DMS53 treated with DMSO at 0.1 percent for 48 hours (cell line): Measurements from ENCODE around the gene EID1.

Experiments used
- DNase-seq: peaks from one replicate; lab custom pipeline; 2025; ENCODE audit not compliant: unreplicated experiment; lab: John Stamatoyannopoulos, UW

EID1 gene

GRCh38 chr15:48868536-48868935 is 9.4 kb upstream of the EID1 start:
- DNase-seq, result no peak

DNA sequence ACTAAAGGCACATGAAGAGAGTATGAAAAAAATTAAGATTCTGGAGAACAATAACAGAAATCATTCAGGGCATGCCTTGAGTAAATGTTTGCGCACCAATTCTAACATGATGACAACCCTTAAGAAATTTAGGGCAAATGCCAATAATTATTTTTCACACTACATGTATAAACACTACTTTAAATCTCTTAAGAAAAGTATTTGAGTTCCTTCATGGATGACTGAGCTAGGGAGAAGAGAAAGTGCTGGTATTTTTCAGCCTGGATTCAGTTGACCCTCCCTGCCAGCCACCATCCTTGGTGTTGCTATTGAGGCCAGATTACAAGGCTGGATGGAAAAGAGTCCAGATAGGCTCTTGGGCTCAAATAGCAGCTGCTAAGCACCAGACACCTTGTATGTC is 8.0 kb upstream of the EID1 start:
- DNase-seq, result no peak

DNA sequence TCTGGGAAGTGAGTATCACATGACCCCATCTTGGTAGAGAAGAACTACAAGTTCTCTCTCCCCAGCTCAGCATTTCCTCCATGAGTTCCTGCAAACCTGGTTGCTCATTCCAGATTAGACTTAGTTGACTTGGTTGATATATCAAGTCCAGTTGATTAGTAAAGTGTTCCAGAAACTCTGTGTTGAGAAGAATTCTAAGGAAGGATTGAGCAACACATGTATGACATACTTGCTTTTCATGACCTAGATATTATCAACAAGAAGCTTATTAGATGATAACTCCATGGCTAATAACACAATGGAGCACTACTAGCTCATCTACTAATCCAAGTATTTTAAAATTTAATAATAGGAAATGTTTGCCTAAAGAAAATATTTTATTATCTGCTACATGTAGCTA is 6.4 kb upstream of the EID1 start:
- no peak for DNase-seq

- no peak for DNase-seq
Observed at GRCh38 chr15:48872632-48873031, 5.3 kb upstream of the EID1 start.

- DNase-seq, result no peak
Observed at GRCh38 chr15:48875241-48875960, 2.5 kb upstream of the EID1 start.

DNA sequence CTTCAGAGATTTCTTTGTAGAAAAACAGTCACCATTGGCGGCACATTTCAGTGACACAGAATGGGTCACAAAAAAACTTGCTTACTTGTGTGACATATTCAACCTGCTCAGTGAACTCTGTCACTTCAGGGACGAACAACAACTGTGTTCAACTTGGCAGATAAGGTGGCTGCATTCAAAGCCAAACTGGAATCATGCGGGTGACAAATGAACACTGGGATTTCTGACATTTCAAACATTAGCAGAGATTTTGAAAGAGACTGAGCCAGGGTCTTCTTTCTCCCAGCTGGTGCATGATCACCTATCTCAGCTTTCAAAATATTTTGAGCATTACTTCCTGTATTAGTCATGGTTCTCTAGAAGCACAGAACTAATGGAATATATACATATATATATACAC is 1.9 kb upstream of the EID1 start:
- no peak for DNase-seq

DNA sequence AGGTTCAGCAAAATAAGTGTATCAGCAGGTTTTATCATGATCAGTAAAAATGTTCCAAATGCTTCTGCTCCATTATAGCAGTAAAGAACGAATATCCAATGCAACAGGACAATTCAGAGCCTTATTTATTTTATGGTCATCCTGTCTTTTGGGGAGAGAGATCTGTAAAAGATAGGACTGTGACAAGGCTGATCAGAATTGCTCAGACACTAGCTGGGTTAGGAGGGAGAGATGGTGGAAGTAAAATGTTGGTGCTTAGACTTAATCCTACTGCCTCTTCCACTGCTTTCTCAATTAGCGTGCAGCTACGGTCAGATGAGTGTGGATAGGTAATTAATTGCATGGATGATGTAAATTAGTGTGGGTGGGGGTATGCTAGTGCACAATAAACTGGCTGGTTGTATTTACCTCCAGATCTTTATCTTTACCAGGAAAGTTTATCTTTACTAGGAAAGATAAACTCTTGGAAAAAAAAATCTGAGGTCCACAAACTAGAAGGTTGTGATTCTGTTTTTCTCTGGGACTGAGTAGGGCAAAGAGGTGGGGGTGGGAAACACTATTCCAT is 2.2 kb downstream of the EID1 start:
- no peak for DNase-seq

GRCh38 chr15:48883699-48884098 is 5.8 kb downstream of the EID1 start:
- no peak for DNase-seq

- DNase-seq, result no peak
Observed at GRCh38 chr15:48887144-48887543, 9.2 kb downstream of the EID1 start.

DNA sequence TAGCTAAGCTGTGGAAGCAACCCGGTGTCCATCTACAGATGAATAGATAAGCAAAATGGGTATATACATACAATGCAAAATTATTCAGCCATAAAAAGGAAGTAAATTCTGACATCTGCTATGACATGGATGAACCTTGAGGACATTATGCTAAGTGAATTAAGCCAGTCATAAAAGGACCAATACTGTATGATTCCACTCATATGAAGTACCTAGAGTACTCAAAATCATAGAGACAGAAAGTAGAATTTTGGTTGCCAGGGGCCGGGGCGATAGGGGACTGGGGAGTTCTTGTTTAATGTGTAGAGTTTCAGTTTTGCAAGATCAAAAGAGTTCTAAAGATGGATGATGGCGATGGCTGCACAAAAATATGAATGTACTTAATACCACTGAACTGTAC is 10.3 kb downstream of the EID1 start:
- no peak for DNase-seq

GRCh38 chr15:48888836-48889235 is 10.9 kb downstream of the EID1 start:
- DNase-seq, result no peak

DNA sequence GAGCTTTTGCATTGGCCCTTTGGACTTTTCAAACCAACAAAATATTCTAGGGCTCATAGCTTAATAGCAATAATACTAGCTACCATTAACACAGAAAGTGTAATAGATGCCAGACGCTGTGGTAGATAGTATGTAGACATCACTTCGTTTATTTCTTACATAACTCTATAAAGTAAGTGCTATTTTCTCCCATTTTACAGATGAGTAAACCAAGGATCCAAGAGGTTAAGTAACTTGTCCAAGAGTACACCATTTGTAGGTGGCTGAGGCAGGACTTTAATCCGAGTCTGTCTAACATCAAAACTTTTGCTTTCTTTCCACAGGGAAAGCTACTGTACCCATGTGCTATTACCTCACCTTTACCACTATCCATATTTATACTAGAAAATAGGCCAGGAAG is 12.0 kb downstream of the EID1 start:
- DNase-seq, result no peak

- DNase-seq, result no peak
Observed at GRCh38 chr15:48890375-48890972, 12.5 kb downstream of the EID1 start.

GRCh38 chr15:48891232-48891765 is 13.4 kb downstream of the EID1 start:
- no peak for DNase-seq

DNA sequence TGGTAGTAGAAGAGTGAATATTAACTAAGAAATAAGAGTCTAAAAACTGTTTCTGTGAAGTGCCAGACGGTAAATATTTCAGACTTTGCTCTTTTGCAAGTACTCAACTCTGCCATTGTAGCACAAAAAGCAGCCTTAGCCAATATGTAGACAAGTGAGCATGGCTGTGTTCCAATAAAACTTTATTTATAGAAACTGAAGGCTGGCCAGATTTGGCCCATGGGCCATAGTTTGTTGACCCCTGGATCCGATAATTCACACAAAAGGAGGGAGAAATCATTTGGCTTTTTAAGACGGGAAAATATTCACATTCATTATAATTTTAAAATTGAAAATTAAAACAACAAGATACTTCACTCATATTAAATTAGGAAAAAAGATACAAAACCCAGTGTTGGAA is 15.4 kb downstream of the EID1 start:
- no peak for DNase-seq

GRCh38 chr15:48896869-48897814 is 19.2 kb downstream of the EID1 start:
- no peak for DNase-seq

- no peak for DNase-seq
Observed at GRCh38 chr15:48898032-48898431, 20.1 kb downstream of the EID1 start.

DNA sequence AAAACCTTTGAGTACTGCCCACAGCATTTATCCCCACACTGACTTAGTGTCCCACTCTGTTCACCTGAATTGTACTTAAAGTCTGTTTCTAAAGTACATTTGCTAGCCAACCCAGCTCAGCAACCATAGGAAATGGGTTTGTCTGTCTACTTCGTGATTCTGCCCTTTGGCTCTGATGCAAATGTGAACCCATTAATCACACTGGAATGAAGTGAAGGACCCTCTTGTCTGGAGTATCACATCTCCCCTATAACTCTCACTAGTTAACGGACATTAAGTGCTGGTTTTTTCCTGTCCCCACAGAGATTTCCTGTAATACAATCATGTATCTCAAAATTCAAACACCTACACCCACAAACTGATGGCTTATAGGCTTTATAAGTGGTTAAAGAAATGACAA is 20.5 kb downstream of the EID1 start:
- DNase-seq, result no peak

DNA sequence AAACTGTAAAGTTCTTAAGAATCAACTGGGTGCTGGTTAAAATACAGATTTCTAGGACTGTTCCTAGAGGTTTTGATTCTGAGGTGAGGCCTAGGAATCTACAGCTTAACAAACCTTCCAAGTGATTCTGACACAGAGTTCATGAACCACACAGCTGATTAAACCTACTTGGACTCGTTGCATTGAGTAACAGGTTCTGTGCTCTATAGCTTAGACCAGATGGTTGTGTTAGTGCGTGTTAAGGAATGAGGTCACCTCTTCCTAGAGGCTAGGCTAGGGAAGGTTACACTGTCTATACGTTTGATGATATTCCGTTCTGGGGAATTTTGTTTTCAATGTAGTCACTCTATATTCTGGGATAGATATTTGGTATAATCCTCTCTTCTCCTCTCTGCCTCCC is 21.9 kb downstream of the EID1 start:
- no peak for DNase-seq

DNA sequence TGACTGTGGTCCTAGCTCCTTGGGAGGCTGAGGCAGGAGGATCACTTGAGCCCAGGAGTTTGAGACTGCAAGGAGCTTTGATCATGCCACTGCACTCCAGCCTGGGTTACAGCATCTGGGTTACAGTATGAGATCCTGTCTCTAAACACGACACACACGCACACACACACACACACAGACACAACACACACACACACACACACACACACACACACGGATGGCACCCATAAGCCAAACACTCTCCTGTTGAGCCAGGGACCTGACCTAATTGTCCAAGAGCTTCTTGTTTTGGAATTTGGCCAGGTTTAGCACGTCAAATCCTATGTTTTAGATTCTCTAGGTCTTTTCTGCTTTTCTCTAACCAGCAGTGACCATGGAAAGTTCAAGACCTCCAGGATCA is 26.8 kb downstream of the EID1 start:
- DNase-seq, result no peak

DNA sequence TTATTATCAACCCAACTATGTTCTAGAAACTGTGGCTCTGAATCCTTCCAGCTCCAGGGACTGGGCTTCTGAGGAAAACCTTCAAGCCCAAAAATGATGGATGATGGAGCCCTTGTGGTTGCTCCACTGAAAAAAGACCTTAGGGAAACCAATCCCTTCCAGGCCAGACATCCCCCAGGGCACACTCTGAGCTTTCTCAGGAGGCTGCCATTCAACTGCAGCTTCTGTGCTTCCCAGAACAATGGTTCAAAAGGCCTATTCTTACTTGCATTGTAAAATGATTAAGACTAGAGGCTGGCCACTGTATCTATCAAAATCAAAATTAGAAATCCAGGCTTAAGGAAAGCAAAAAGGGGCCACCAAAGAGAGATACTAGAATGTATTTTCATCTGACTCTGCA is 27.3 kb downstream of the EID1 start:
- no peak for DNase-seq
